ENCODE results near the gene UMAD1.
"Not testable (repeated sequence)": the region's sequence is repeated elsewhere in the genome, so short reads cannot be mapped to it uniquely, and the experiment has no call there.

GRCh38 chr7:7825294-7825693 lies 184.7 kb downstream of the UMAD1 start:
- TF ChIP-seq POLR2A (IDR thresholded peaks at IDR 0.05; ENCODE audit: low read depth, low read length); TAF1 (IDR thresholded peaks at IDR 0.05; ENCODE audit: borderline replicate concordance, low read depth, low read length): not testable (repeated sequence)
